Peyer's patch (tissue), 4 donors: ENCODE results near the gene SLC26A9.

Experiments used
- CTCF ChIP-seq, 6 experiments: fragments of 450-650 bp in 4 of 6; fragments of 200-600 bp in 2 of 6; sonication (generic) in 1 of 6; IDR thresholded peaks; one replicate each; pipeline ENCODE4 v1.5.1; 2017 to 2019; ENCODE audit warnings: antibody characterized with exemption in 6 of 6, mild to moderate bottlenecking in 3 of 6, moderate library complexity in 1 of 6
- POLR2A ChIP-seq, 2 donors: fragments of 450-650 bp; IDR thresholded peaks; one replicate each; pipeline ENCODE4 v1.5.1; 2017; ENCODE audit warnings: antibody characterized with exemption in 2 of 2, mild to moderate bottlenecking in 2 of 2, moderate library complexity in 2 of 2

DNA sequence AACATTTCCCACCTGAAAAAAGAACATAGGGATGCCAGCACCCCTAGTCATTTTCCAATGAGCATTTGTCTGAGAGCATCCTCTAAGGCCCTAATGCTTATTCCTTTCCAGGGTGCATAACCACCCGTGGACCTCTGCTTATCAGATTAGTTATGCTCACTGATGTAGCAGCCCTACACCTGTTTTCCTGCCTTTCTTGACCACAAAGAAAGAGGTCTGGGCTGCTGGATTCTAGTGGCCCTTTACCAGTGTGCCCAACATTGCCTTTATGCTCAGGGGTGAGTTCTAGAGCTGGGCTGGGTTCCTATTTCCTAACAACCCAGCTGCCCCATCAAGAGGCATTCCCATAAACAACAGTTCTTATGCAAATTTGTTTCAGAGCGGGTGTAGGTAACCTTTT, 73.0 kb downstream of the SLC26A9 start:
- TF ChIP-seq CTCF (IDR thresholded peaks at IDR 0.05) (no peak), POLR2A (IDR thresholded peaks at IDR 0.05) (no peak)
